Measurements from ENCODE around the gene FBXL19. TPM values are rescaled to one million over a fixed set of nuclear protein-coding genes. Genes with fewer than 3 reads are reported as not detected.

The FBXL19 gene
- total and polyA plus RNA-seq, 2 of the 13 experiments (the other 11 are each of a cell fraction or from before 2014, with no cell fraction given) = 6.0 to 13.7 TPM

DNA sequence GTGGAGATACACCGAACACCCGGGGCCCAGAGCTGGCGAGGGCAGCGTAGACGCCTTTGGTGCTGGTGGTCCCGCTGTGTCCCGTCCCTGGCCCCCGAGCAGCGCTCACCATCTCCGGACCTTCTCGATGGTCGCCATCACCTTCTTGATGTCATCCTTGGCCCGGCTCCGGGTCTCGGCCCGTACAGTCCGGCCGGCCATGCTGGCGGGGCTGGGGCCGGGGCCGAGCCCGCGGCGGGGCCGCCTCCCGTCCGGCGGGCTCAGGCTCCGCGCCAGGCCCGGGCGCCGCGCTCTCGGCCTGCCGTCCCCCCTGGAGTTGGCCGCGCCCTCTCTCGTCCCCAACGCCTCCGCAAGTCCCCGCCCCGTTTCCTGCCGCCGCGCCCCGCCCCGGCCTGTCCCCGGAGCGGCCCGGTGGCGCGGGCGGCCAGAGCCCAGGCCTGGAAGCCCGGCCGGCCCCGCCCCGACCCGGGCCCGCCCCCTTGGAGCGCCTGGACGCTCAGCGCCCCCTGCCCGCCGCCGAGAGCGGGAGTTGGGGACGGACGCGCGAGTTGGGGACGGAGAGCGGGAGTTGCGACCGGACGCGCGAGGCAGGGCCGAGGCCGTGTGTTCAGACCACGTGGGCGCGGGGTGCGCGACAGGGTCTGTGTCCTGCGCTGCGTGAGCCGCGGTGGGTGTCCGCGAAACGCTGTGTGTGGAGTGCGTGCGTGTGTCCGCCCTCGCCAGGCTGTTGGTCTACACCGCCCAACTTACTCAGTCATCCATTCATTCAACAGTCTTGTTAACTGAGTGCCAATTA lies 29.4 kb upstream of the FBXL19 start, which contains the start of gene BCL7C (continued):
- TF ChIP-seq PAF1 (CRISPR knock-in tag; IDR thresholded peaks at IDR 0.05) (no peak), RCOR2 (CRISPR knock-in tag; IDR thresholded peaks at IDR 0.05) (peak; percentile 63; the same call in 1 of the 2 replicates), TBP (CRISPR knock-in tag; IDR thresholded peaks at IDR 0.05) (no peak), TBL1XR1 (IDR thresholded peaks at IDR 0.05; ENCODE audit: borderline replicate concordance, low read length, partially characterized antibody) (no peak), ZNF761 (CRISPR knock-in tag; conservative IDR thresholded peaks at IDR 0.05) (peak; percentile 99), GTF2F1 (IDR thresholded peaks at IDR 0.05; ENCODE audit: low read length) (no peak), IKZF4 (CRISPR knock-in tag; IDR thresholded peaks at IDR 0.05; ENCODE audit: borderline replicate concordance, low read depth, not compliant biosample characterization) (peak; percentile 99), ZNF556 (CRISPR knock-in tag; IDR thresholded peaks at IDR 0.05; ENCODE audit: borderline replicate concordance) (peak; percentile 92; the same call in 1 of the 2 replicates), CHD2 (IDR thresholded peaks at IDR 0.05; ENCODE audit: low read depth, low read length) (peak; percentile 92), ZNF367 (CRISPR knock-in tag; IDR thresholded peaks at IDR 0.05; ENCODE audit: borderline replicate concordance) (peak; percentile 83; the same call in 1 of the 2 replicates), ELF4 (CRISPR knock-in tag; IDR thresholded peaks at IDR 0.05; ENCODE audit: borderline replicate concordance) (no peak), RORA (CRISPR knock-in tag; IDR thresholded peaks at IDR 0.05) (no peak), HNRNPL (IDR thresholded peaks at IDR 0.05; ENCODE audit: low read depth, low read length) (no peak)
- TF ChIP-seq, protein P1, sequence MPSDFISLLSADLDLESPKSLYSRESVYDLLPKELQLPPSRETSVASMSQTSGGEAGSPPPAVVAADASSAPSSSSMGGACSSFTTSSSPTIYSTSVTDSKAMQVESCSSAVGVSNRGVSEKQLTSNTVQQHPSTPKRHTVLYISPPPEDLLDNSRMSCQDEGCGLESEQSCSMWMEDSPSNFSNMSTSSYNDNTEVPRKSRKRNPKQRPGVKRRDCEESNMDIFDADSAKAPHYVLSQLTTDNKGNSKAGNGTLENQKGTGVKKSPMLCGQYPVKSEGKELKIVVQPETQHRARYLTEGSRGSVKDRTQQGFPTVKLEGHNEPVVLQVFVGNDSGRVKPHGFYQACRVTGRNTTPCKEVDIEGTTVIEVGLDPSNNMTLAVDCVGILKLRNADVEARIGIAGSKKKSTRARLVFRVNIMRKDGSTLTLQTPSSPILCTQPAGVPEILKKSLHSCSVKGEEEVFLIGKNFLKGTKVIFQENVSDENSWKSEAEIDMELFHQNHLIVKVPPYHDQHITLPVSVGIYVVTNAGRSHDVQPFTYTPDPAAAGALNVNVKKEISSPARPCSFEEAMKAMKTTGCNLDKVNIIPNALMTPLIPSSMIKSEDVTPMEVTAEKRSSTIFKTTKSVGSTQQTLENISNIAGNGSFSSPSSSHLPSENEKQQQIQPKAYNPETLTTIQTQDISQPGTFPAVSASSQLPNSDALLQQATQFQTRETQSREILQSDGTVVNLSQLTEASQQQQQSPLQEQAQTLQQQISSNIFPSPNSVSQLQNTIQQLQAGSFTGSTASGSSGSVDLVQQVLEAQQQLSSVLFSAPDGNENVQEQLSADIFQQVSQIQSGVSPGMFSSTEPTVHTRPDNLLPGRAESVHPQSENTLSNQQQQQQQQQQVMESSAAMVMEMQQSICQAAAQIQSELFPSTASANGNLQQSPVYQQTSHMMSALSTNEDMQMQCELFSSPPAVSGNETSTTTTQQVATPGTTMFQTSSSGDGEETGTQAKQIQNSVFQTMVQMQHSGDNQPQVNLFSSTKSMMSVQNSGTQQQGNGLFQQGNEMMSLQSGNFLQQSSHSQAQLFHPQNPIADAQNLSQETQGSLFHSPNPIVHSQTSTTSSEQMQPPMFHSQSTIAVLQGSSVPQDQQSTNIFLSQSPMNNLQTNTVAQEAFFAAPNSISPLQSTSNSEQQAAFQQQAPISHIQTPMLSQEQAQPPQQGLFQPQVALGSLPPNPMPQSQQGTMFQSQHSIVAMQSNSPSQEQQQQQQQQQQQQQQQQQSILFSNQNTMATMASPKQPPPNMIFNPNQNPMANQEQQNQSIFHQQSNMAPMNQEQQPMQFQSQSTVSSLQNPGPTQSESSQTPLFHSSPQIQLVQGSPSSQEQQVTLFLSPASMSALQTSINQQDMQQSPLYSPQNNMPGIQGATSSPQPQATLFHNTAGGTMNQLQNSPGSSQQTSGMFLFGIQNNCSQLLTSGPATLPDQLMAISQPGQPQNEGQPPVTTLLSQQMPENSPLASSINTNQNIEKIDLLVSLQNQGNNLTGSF (CRISPR knock-in tag; IDR thresholded peaks at IDR 0.05) = peak; percentile 74; the same call in 1 of the 2 replicates
- TF ChIP-seq, protein P2, sequence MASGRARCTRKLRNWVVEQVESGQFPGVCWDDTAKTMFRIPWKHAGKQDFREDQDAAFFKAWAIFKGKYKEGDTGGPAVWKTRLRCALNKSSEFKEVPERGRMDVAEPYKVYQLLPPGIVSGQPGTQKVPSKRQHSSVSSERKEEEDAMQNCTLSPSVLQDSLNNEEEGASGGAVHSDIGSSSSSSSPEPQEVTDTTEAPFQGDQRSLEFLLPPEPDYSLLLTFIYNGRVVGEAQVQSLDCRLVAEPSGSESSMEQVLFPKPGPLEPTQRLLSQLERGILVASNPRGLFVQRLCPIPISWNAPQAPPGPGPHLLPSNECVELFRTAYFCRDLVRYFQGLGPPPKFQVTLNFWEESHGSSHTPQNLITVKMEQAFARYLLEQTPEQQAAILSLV (CRISPR knock-in tag; IDR thresholded peaks at IDR 0.05; ENCODE audit: borderline replicate concordance) = peak; percentile 97
- TF ChIP-seq, protein P3, sequence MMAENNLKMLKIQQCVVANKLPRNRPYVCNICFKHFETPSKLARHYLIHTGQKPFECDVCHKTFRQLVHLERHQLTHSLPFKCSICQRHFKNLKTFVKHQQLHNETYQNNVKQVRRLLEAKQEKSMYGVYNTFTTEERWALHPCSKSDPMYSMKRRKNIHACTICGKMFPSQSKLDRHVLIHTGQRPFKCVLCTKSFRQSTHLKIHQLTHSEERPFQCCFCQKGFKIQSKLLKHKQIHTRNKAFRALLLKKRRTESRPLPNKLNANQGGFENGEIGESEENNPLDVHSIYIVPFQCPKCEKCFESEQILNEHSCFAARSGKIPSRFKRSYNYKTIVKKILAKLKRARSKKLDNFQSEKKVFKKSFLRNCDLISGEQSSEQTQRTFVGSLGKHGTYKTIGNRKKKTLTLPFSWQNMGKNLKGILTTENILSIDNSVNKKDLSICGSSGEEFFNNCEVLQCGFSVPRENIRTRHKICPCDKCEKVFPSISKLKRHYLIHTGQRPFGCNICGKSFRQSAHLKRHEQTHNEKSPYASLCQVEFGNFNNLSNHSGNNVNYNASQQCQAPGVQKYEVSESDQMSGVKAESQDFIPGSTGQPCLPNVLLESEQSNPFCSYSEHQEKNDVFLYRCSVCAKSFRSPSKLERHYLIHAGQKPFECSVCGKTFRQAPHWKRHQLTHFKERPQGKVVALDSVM (CRISPR knock-in tag; IDR thresholded peaks at IDR 0.05) = no peak
- TF ChIP-seq, protein P4, sequence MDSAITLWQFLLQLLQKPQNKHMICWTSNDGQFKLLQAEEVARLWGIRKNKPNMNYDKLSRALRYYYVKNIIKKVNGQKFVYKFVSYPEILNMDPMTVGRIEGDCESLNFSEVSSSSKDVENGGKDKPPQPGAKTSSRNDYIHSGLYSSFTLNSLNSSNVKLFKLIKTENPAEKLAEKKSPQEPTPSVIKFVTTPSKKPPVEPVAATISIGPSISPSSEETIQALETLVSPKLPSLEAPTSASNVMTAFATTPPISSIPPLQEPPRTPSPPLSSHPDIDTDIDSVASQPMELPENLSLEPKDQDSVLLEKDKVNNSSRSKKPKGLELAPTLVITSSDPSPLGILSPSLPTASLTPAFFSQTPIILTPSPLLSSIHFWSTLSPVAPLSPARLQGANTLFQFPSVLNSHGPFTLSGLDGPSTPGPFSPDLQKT (CRISPR knock-in tag; IDR thresholded peaks at IDR 0.05; ENCODE audit: borderline replicate concordance) = peak; percentile 71; the same call in 1 of the 2 replicates

Data from HepG2 (cell line).